ENCODE results near the gene BICD2.

BICD2 gene

GRCh38 chr9:92794426-92794825 lies 29.8 kb upstream of the BICD2 start:
- TF ChIP-seq, protein P1, sequence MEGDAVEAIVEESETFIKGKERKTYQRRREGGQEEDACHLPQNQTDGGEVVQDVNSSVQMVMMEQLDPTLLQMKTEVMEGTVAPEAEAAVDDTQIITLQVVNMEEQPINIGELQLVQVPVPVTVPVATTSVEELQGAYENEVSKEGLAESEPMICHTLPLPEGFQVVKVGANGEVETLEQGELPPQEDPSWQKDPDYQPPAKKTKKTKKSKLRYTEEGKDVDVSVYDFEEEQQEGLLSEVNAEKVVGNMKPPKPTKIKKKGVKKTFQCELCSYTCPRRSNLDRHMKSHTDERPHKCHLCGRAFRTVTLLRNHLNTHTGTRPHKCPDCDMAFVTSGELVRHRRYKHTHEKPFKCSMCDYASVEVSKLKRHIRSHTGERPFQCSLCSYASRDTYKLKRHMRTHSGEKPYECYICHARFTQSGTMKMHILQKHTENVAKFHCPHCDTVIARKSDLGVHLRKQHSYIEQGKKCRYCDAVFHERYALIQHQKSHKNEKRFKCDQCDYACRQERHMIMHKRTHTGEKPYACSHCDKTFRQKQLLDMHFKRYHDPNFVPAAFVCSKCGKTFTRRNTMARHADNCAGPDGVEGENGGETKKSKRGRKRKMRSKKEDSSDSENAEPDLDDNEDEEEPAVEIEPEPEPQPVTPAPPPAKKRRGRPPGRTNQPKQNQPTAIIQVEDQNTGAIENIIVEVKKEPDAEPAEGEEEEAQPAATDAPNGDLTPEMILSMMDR (IDR thresholded peaks at IDR 0.05; ENCODE audit: low read length) = no peak
- TF ChIP-seq EZH2 (optimal IDR thresholded peaks at IDR 0.05; ENCODE audit: low read depth, low read length) = no peak
- H3K4me1 ChIP-seq (ENCODE audit: low read length) = peaks cover 19% of the 10 kb centered on the region
- H3K4me2 ChIP-seq (ENCODE audit: low read depth, low read length) = no peak overlapping the region
- H3K9me3 ChIP-seq (replicated peaks; ENCODE audit: insufficient read depth, low read length) = no peaks in the 10 kb centered on the region
- no peak overlapping the region for H2AFZ ChIP-seq (ENCODE audit: low read length)
- no peaks in the 10 kb centered on the region for H3K36me3 ChIP-seq (replicated peaks; ENCODE audit: insufficient read depth, low read length)
- no peak overlapping the region for H3K27ac ChIP-seq (ENCODE audit: low read length)
- H3K79me2 ChIP-seq (ENCODE audit: low read length) = no peaks in the 10 kb centered on the region
- H4K20me1 ChIP-seq (ENCODE audit: insufficient read depth, low read length) = no peaks in the 10 kb centered on the region
- no peaks in the 10 kb centered on the region for H3F3A ChIP-seq (ENCODE audit: insufficient read depth, low read length)
- H3K9ac ChIP-seq (ENCODE audit: low read length) = no peak overlapping the region
- no peaks in the 10 kb centered on the region for H3K9me2 ChIP-seq (replicated peaks; ENCODE audit: insufficient read depth, low read length)
- DNase-seq = no peak
- H3K27me3 ChIP-seq (replicated peaks; ENCODE audit: insufficient read depth, low read length) = no peaks in the 10 kb centered on the region
- H3K4me3 ChIP-seq (ENCODE audit: low read length) = no peak overlapping the region

DNA sequence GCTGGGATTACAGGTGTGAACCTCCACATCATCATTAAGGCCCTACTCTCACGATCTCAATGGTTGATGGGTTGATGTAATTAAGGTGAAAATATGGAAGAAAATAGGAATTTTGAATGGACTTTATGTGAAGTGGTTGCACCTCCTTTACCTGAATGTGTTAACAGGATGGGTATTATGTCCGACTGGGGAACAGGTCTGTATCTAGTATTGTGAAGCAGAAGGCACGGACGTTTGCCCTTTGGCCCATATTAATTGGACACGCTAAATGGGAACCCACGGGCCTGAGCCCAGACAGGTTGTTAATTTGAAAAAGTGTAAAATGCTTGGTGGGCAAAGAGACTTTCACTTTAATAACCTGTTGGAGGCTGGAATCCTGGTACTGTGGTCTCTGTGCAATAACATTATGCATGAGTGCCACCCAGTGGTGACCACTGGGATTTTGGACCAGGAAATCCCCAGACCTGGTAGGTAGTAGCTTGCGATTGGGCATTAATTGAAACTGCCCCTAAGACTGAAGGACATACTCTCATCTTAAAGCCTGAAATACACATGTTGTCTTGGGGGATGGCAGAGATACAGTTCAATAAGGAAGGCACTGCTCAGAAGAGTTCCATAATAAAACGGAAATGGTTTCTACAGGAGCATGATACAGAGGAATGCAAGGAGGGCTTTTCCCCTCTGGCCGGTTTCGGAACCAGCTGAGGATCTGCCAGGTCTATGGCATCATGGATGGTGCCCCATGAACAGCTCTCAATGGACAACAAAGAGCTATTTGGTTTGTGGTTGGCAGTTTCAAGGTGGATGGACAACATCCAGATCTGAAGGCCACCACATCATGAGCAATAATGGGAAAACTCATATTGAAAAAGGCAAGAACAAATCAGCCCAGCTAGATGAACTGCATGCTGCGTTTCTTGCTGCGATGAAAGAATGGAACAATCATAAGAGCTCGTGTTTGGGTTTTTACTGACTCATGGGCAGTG lies 26.2 kb upstream of the BICD2 start:
- H2AFZ ChIP-seq (ENCODE audit: low read length) = peak overlapping the region; percentile 38
- H3K4me1 ChIP-seq (ENCODE audit: low read length) = peaks cover 12% of the 10 kb centered on the region
- H3K4me2 ChIP-seq (ENCODE audit: low read depth, low read length) = peak overlapping the region; percentile 39; the same call in 1 of the 2 replicates
- peak; percentile 79 for DNase-seq
- H3K27ac ChIP-seq (ENCODE audit: low read length) = no peak overlapping the region
- H4K20me1 ChIP-seq (ENCODE audit: insufficient read depth, low read length) = no peaks in the 10 kb centered on the region
- no peaks in the 10 kb centered on the region for H3F3A ChIP-seq (ENCODE audit: insufficient read depth, low read length)
- H3K9ac ChIP-seq (ENCODE audit: low read length) = no peak overlapping the region
- no peak for TF ChIP-seq EZH2phosphoT487 (IDR thresholded peaks at IDR 0.05; ENCODE audit: low read length)
- TF ChIP-seq, protein P1 (IDR thresholded peaks at IDR 0.05; ENCODE audit: low read length) = peak; percentile 91
- H3K27me3 ChIP-seq (replicated peaks; ENCODE audit: insufficient read depth, low read length) = no peaks in the 10 kb centered on the region
- H3K36me3 ChIP-seq (replicated peaks; ENCODE audit: insufficient read depth, low read length) = no peaks in the 10 kb centered on the region
- H3K9me2 ChIP-seq (replicated peaks; ENCODE audit: insufficient read depth, low read length) = no peaks in the 10 kb centered on the region
- H3K4me3 ChIP-seq (ENCODE audit: low read length) = no peak overlapping the region
- no peaks in the 10 kb centered on the region for H3K79me2 ChIP-seq (ENCODE audit: low read length)
- H3K9me3 ChIP-seq (replicated peaks; ENCODE audit: insufficient read depth, low read length) = no peaks in the 10 kb centered on the region

DNA sequence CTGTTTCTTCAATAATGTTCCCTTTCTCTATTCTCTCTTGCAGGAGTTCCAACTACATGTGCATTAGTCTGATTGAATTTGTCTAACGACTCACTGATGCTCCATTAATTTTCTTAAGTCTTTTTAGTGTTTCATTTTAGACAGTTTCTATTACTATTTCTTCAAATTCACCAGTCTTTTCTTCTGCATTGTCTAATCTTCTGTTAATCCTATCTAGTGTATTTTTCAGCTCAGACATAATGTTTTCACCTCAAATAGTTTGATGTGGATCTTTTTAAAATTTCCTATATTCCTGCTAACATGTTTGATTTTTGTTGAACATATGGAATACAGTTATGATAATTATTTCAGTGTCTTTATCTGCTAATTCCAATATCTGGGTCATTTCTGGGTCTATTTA lies 21.7 kb upstream of the BICD2 start:
- no peaks in the 10 kb centered on the region for H3K27me3 ChIP-seq (replicated peaks; ENCODE audit: insufficient read depth, low read length)
- no peak overlapping the region for H3K4me2 ChIP-seq (ENCODE audit: low read depth, low read length)
- no peaks in the 10 kb centered on the region for H3K9me3 ChIP-seq (replicated peaks; ENCODE audit: insufficient read depth, low read length)
- no peak overlapping the region for H3K9ac ChIP-seq (ENCODE audit: low read length)
- H3K36me3 ChIP-seq (replicated peaks; ENCODE audit: insufficient read depth, low read length) = no peaks in the 10 kb centered on the region
- no peaks in the 10 kb centered on the region for H3K79me2 ChIP-seq (ENCODE audit: low read length)
- H3K4me1 ChIP-seq (ENCODE audit: low read length) = peaks cover 4% of the 10 kb centered on the region
- no peak overlapping the region for H2AFZ ChIP-seq (ENCODE audit: low read length)
- no peak for DNase-seq
- no peak overlapping the region for H3K27ac ChIP-seq (ENCODE audit: low read length)
- no peaks in the 10 kb centered on the region for H4K20me1 ChIP-seq (ENCODE audit: insufficient read depth, low read length)
- TF ChIP-seq, protein P1 (IDR thresholded peaks at IDR 0.05; ENCODE audit: low read length) = no peak
- TF ChIP-seq EZH2 (optimal IDR thresholded peaks at IDR 0.05; ENCODE audit: low read depth, low read length) (no peak), EZH2phosphoT487 (IDR thresholded peaks at IDR 0.05; ENCODE audit: low read length) (no peak)
- no peaks in the 10 kb centered on the region for H3K9me2 ChIP-seq (replicated peaks; ENCODE audit: insufficient read depth, low read length)
- H3K4me3 ChIP-seq (ENCODE audit: low read length) = no peak overlapping the region
- H3F3A ChIP-seq (ENCODE audit: insufficient read depth, low read length) = no peaks in the 10 kb centered on the region

All from MM.1S (cell line).